Nephron (organoid): ENCODE measurements around the gene ZRANB2.
A peak's percentile ranks its signal among the peaks of the same experiment; 100 is the strongest.

Source experiments
- H3K27ac Mint-ChIP-seq, 3 experiments: 2 replicates each; pipeline ENCODE4 v1.8.0; 2020; ENCODE audit warnings: mixed read lengths in 3 of 3, mild to moderate bottlenecking in 2 of 3, moderate library complexity in 1 of 3
- H3K27me3 Mint-ChIP-seq: 2 replicates; pipeline ENCODE4 v1.8.0; 2021; ENCODE audit warnings: low read depth, mild to moderate bottlenecking, moderate library complexity, mixed read lengths
- H3K36me3 Mint-ChIP-seq: 2 replicates; pipeline ENCODE4 v1.8.0; 2020; ENCODE audit warnings: low read depth, mixed read lengths
- H3K4me1 Mint-ChIP-seq: 2 replicates; pipeline ENCODE4 v1.8.0; 2020; ENCODE audit warnings: mixed read lengths
- H3K4me3 Mint-ChIP-seq, 3 experiments: 2 replicates each; pipeline ENCODE4 v1.8.0; 2020; ENCODE audit warnings: mild to moderate bottlenecking in 3 of 3, mixed read lengths in 3 of 3, moderate library complexity in 2 of 3
- H3K9me3 Mint-ChIP-seq: 2 replicates; pipeline ENCODE4 v1.8.0; 2020; ENCODE audit warnings: mixed read lengths
- CTCF ChIP-seq, 3 experiments: fragments of 200-600 bp; sonication (generic); IDR thresholded peaks; one replicate each; pipeline ENCODE4 v1.5.0; 2021; ENCODE audit warnings: antibody characterized with exemption in 3 of 3; ENCODE audit not compliant: unreplicated experiment in 3 of 3

ZRANB2 gene

DNA sequence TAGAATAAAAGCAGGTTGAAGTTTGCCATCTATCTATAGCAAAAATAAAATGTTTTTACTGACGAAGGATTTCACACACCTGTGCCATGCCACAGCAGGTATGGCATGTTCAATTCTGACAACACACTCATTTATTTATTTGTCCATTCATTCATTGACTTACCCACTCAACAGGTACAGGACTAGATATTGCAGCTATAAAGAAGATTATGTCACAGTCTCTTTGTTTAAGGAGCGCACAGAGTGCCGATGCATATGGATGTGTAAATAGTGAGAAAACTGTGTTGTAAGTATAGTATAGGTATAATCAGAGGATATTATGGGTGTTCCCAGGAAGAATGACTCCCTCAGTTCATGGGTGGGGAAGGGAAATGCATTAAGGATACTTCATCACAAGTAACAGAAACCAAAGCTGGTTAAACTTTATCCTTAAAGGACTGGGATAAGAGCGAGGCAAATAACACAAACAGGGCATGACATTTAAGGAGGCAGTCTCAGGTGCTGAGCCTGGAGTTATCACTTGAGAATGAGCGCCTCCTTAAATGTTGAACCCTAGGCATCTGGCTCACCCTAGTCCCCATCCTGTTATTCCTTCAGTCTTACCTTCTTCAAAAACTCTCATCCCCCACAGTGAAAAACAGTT lies 7.9 kb upstream of the ZRANB2 start:
- no peaks in the 10 kb centered on the region for H3K36me3 Mint-ChIP-seq
- H3K4me1 Mint-ChIP-seq = no peaks in the 10 kb centered on the region
- H3K4me3 Mint-ChIP-seq = no peak overlapping the region

DNA sequence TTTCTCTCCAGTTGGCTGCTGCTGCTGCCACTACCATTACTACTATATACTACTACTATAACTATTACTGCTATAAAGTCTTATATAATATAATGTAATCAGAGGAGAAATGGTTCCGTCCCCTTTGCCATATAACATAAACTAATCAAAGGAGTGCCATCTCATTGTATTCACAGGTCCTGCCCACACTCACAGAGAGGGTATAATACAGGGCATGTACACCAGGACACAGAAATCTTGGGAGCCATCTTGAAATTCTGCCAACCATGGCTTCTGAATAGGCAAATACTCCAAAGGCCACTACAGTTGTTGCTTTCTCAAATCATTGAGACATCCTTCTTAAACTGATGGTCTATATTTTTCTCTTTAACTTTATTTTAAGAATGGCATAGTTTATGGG lies 6.9 kb upstream of the ZRANB2 start:
- H3K36me3 Mint-ChIP-seq = no peaks in the 10 kb centered on the region
- H3K27ac Mint-ChIP-seq = no peak overlapping the region
- H3K9me3 Mint-ChIP-seq = no peaks in the 10 kb centered on the region
- H3K4me1 Mint-ChIP-seq = no peaks in the 10 kb centered on the region
- H3K4me3 Mint-ChIP-seq = no peak overlapping the region
- TF ChIP-seq CTCF (IDR thresholded peaks at IDR 0.05; ENCODE audit: unreplicated experiment in 3 of 3) = no peak
- H3K27me3 Mint-ChIP-seq = no peaks in the 10 kb centered on the region

More for the DNA sequence above, 7.9 kb upstream of the ZRANB2 start:
- Mint-ChIP-seq H3K27me3 (no peaks in the 10 kb centered on the region), H3K27ac (no peak overlapping the region), H3K9me3 (no peaks in the 10 kb centered on the region)
- TF ChIP-seq CTCF (IDR thresholded peaks at IDR 0.05; ENCODE audit: unreplicated experiment in 3 of 3) = no peak

GRCh38 chr1:71087060-71087459 lies 6.2 kb upstream of the ZRANB2 start:
- Mint-ChIP-seq H3K27ac (no peak overlapping the region), H3K4me1 (peaks cover 1% of the 10 kb centered on the region), H3K9me3 (no peaks in the 10 kb centered on the region), H3K27me3 (no peaks in the 10 kb centered on the region), H3K36me3 (no peaks in the 10 kb centered on the region), H3K4me3 (no peak overlapping the region)
- no peak for TF ChIP-seq CTCF (IDR thresholded peaks at IDR 0.05; ENCODE audit: unreplicated experiment in 3 of 3)

- Mint-ChIP-seq H3K27me3 (no peaks in the 10 kb centered on the region), H3K4me3 (no peak overlapping the region), H3K9me3 (no peaks in the 10 kb centered on the region), H3K27ac (no peak overlapping the region), H3K36me3 (no peaks in the 10 kb centered on the region), H3K4me1 (peaks cover 7% of the 10 kb centered on the region)
- no peak for TF ChIP-seq CTCF (IDR thresholded peaks at IDR 0.05; ENCODE audit: unreplicated experiment in 3 of 3)
Observed at GRCh38 chr1:71086331-71086730, 5.5 kb upstream of the ZRANB2 start.

GRCh38 chr1:71083271-71083670 lies 2.4 kb upstream of the ZRANB2 start:
- H3K9me3 Mint-ChIP-seq = no peaks in the 10 kb centered on the region
- no peaks in the 10 kb centered on the region for H3K27me3 Mint-ChIP-seq
- peak overlapping the region in 2 of 3 experiments; percentile 45 to 61 for H3K4me3 Mint-ChIP-seq
- peak overlapping the region in 2 of 3 experiments; percentile 53 to 85 for H3K27ac Mint-ChIP-seq
- H3K4me1 Mint-ChIP-seq = peaks cover 24% of the 10 kb centered on the region
- H3K36me3 Mint-ChIP-seq = peaks cover 4% of the 10 kb centered on the region
- no peak for TF ChIP-seq CTCF (IDR thresholded peaks at IDR 0.05; ENCODE audit: unreplicated experiment in 3 of 3)

DNA sequence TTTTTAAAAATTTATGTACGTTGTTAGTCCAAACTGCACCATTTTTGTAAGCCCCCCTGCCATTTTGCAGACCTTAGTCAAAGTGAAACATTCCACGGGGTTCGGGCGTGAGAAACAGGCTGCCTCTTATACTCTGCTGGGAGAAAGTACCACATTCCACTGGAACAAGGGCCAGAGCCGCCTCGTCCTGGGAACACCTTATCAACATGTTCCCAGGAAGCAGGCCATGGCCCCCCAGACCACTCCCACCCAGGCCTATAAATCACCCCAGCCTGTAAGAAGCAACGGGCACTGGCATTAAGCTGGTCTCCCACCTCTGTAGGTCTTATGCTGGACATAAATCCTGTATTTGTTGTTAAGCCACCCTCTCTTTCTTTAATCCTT lies 854 bp upstream of the ZRANB2 start:
- Mint-ChIP-seq H3K9me3 (no peaks in the 10 kb centered on the region), H3K4me3 (peak overlapping the region; percentile 95 to 100 (median 98)), H3K27me3 (no peaks in the 10 kb centered on the region), H3K36me3 (peaks cover 9% of the 10 kb centered on the region), H3K4me1 (peaks cover 28% of the 10 kb centered on the region), H3K27ac (peak overlapping the region; percentile 100)
- TF ChIP-seq CTCF (IDR thresholded peaks at IDR 0.05; ENCODE audit: unreplicated experiment in 3 of 3) = no peak
